ENCODE data around the gene KNCN. TPM values are rescaled to one million over a fixed set of nuclear protein-coding genes. Genes with fewer than 3 reads are reported as not detected.

KNCN gene
- total RNA-seq, 1 donor from 2014 or later: not detected

- no peak for TF ChIP-seq CTCF (IDR thresholded peaks at IDR 0.05)
- no peak for DNase-seq
- Mint-ChIP-seq H3K27me3 (peaks cover 31% of the 10 kb centered on the region), H3K27ac (no peak overlapping the region), H3K36me3 (ENCODE audit: low read depth) (no peaks in the 10 kb centered on the region), H3K9me3 (no peaks in the 10 kb centered on the region), H3K4me3 (no peak overlapping the region), H3K4me1 (no peaks in the 10 kb centered on the region)
- ATAC-seq (ENCODE audit: low read depth): no peak
- ChIA-PET POLR2A (no interaction called here), CTCF (no interaction called here)
- intact Hi-C loops (cut with micrococcal nuclease): no loop called here
Measured at GRCh38 chr1:46501528-46501927, 49.9 kb downstream of the KNCN start.

- intact Hi-C loops (cut with micrococcal nuclease): no loop called here
- ChIA-PET POLR2A (no interaction called here), CTCF (no interaction called here)
- TF ChIP-seq CTCF (IDR thresholded peaks at IDR 0.05): no peak
- Mint-ChIP-seq H3K4me1 (no peaks in the 10 kb centered on the region), H3K9me3 (no peaks in the 10 kb centered on the region), H3K27ac (no peak overlapping the region), H3K27me3 (peaks cover 51% of the 10 kb centered on the region), H3K4me3 (no peak overlapping the region), H3K36me3 (ENCODE audit: low read depth) (no peaks in the 10 kb centered on the region)
- DNase-seq (no peak), ATAC-seq (ENCODE audit: low read depth) (no peak)
Measured at GRCh38 chr1:46497665-46498064, 53.8 kb downstream of the KNCN start.

- ChIA-PET POLR2A (no interaction called here), CTCF (no interaction called here)
- ATAC-seq (ENCODE audit: low read depth): no peak
- H3K4me1 Mint-ChIP-seq: no peaks in the 10 kb centered on the region
- no peak overlapping the region for H3K4me3 Mint-ChIP-seq
- intact Hi-C loops (cut with micrococcal nuclease): no loop called here
- no peaks in the 10 kb centered on the region for H3K9me3 Mint-ChIP-seq
- peaks cover 54% of the 10 kb centered on the region for H3K27me3 Mint-ChIP-seq
- no peak for DNase-seq
- H3K27ac Mint-ChIP-seq: no peak overlapping the region
- H3K36me3 Mint-ChIP-seq (ENCODE audit: low read depth): no peaks in the 10 kb centered on the region
- TF ChIP-seq CTCF (IDR thresholded peaks at IDR 0.05): no peak
Measured at GRCh38 chr1:46497020-46497419, 54.4 kb downstream of the KNCN start.

GRCh38 chr1:46496505-46496904 is 54.9 kb downstream of the KNCN start:
- Mint-ChIP-seq H3K4me1 (no peaks in the 10 kb centered on the region), H3K9me3 (no peaks in the 10 kb centered on the region), H3K27ac (no peak overlapping the region), H3K4me3 (no peak overlapping the region), H3K36me3 (ENCODE audit: low read depth) (no peaks in the 10 kb centered on the region), H3K27me3 (peaks cover 57% of the 10 kb centered on the region)
- DNase-seq: no peak
- no peak for ATAC-seq (ENCODE audit: low read depth)
- CTCF ChIA-PET: no interaction called here
- TF ChIP-seq CTCF (IDR thresholded peaks at IDR 0.05): no peak
- intact Hi-C loops (cut with micrococcal nuclease): no loop called here
- POLR2A ChIA-PET: no interaction called here

- no peak for TF ChIP-seq CTCF (IDR thresholded peaks at IDR 0.05)
- DNase-seq (no peak), ATAC-seq (ENCODE audit: low read depth) (no peak)
- ChIA-PET POLR2A (no interaction called here), CTCF (no interaction called here)
- Mint-ChIP-seq H3K27ac (no peak overlapping the region), H3K27me3 (peaks cover 58% of the 10 kb centered on the region), H3K9me3 (no peaks in the 10 kb centered on the region), H3K36me3 (ENCODE audit: low read depth) (no peaks in the 10 kb centered on the region), H3K4me1 (no peaks in the 10 kb centered on the region), H3K4me3 (no peak overlapping the region)
- intact Hi-C loops (cut with micrococcal nuclease): no loop called here
Measured at GRCh38 chr1:46495778-46496177, 55.7 kb downstream of the KNCN start.

Other genes with a start within 250 kb of the KNCN start
- 59.5 and 60.2 TPM in 2 replicates for gene LRRC41, start 248.0 kb downstream of the KNCN start, total RNA-seq
- 243 and 279 TPM in 2 replicates for gene UQCRH, start 247.9 kb downstream of the KNCN start, total RNA-seq
- 35.3 and 38.6 TPM in 2 replicates for gene NSUN4, start 210.8 kb downstream of the KNCN start, total RNA-seq
- 5.1 and 6.4 TPM in 2 replicates for gene FAAH, start 157.3 kb downstream of the KNCN start, total RNA-seq
- not detected in 2 replicates for gene DMBX1, start 61.8 kb downstream of the KNCN start, total RNA-seq
- 42.3 and 45.0 TPM in 2 replicates for gene MKNK1, start 52.6 kb upstream of the KNCN start, total RNA-seq
- 9.7 and 10.7 TPM in 2 replicates for gene MOB3C, start 65.2 kb upstream of the KNCN start, total RNA-seq
- gene ATPAF1, start 116.7 kb upstream of the KNCN start, total RNA-seq: 21.2 and 24.5 TPM in 2 replicates
- gene TEX38, start 120.2 kb upstream of the KNCN start, total RNA-seq: not detected in 2 replicates
- 70.2 and 79.8 TPM in 2 replicates for gene EFCAB14, start 167.5 kb upstream of the KNCN start, total RNA-seq
- gene CYP4B1, start 247.4 kb upstream of the KNCN start, total RNA-seq: not detected in 2 replicates

Data from activated B cell treated with CpG ODN at 0.5 μM for 24 hours (primary cell).